ENCODE results near the gene BMP5.

- TF ChIP-seq, protein P1, sequence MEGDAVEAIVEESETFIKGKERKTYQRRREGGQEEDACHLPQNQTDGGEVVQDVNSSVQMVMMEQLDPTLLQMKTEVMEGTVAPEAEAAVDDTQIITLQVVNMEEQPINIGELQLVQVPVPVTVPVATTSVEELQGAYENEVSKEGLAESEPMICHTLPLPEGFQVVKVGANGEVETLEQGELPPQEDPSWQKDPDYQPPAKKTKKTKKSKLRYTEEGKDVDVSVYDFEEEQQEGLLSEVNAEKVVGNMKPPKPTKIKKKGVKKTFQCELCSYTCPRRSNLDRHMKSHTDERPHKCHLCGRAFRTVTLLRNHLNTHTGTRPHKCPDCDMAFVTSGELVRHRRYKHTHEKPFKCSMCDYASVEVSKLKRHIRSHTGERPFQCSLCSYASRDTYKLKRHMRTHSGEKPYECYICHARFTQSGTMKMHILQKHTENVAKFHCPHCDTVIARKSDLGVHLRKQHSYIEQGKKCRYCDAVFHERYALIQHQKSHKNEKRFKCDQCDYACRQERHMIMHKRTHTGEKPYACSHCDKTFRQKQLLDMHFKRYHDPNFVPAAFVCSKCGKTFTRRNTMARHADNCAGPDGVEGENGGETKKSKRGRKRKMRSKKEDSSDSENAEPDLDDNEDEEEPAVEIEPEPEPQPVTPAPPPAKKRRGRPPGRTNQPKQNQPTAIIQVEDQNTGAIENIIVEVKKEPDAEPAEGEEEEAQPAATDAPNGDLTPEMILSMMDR (IDR thresholded peaks at IDR 0.05; ENCODE audit: low read length), result no peak
- TF ChIP-seq EZH2 (optimal IDR thresholded peaks at IDR 0.05; ENCODE audit: low read depth, low read length), result no peak
Observed at GRCh38 chr6:55811074-55811473, 64.3 kb downstream of the BMP5 start.

Measured in MM.1S (cell line).